BJ (cell line): ENCODE data around the gene CAV2. TPM values are rescaled to one million over a fixed set of nuclear protein-coding genes. Genes with fewer than 3 reads are reported as not detected.
"Not testable (repeated sequence)": the region's sequence is repeated elsewhere in the genome, so short reads cannot be mapped to it uniquely, and the experiment has no call there.

Source experiments
- CTCF ChIA-PET: fragments of 350-600 bp; formaldehyde crosslinking; extraction: SDS; loops from one replicate; lab custom pipeline; 2021; ENCODE audit warnings: antibody characterized with exemption, inconsistent platforms; lab: Yijun Ruan, JAX
- POLR2A ChIA-PET: fragments of 300-600 bp; sonication (Branson Sonifier 250); formaldehyde crosslinking; extraction: SDS; loops from one replicate; lab custom pipeline; 2021; ENCODE audit warnings: antibody characterized with exemption; lab: Charles Lee
- DNase-seq: peaks from one replicate; pipeline ENCODE4 v3.0.0-alpha.2; 2011; ENCODE audit warnings: low read depth
- H3K27me3 ChIP-seq: 2 replicates; pipeline ENCODE4 v1.6.0; 2011; ENCODE audit warnings: low read length; ENCODE audit not compliant: control insufficient read depth, insufficient read depth
- H3K36me3 ChIP-seq: 2 replicates; pipeline ENCODE4 v1.5.1; 2011; ENCODE audit warnings: low read length; ENCODE audit not compliant: control insufficient read depth, insufficient read depth
- H3K4me3 ChIP-seq: 2 replicates; pipeline ENCODE4 v1.5.1; 2011; ENCODE audit warnings: low read depth, mild to moderate bottlenecking, control low read depth, low read length
- polyA plus RNA-seq: library from polyadenylated mRNA; depleted of rRNA; stranded (reverse); fragments of >200 nt; gene quantifications from 2 replicates; pipeline ENCODE4 v1.2.3, GENCODE V29; 2011
- TF ChIP-seq, protein P1 (sequence below): IDR thresholded peaks from 2 replicates; pipeline ENCODE4 v1.5.1; 2011; ENCODE audit warnings: low read depth, mild to moderate bottlenecking, control low read depth, inconsistent platforms, low read length, moderate library complexity; ENCODE audit not compliant: insufficient read depth

CAV2 gene
- polyA plus RNA-seq, 1 experiment: 245 TPM

DNA sequence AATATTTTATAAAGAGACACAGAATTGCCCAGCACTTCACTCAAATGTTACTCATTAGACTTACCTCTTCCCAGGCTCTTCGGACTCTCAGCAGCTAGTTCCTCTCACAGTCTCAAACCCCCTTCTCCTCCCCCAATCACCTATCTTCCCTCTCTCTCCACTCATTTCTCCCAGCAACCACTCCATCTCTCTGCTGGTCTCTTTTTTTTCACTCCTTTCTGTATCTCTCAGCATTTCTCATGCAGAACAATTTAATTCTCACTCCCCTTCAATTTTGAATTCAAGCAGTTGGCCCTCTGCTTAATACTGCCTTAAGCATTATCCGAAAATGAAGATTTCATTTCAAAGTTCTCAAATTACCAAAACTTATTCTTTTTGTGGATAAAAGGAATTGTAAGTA lies 34.4 kb upstream of the CAV2 start:
- POLR2A ChIA-PET: no interaction called here
- H3K4me3 ChIP-seq: no peak overlapping the region
- TF ChIP-seq, protein P1, sequence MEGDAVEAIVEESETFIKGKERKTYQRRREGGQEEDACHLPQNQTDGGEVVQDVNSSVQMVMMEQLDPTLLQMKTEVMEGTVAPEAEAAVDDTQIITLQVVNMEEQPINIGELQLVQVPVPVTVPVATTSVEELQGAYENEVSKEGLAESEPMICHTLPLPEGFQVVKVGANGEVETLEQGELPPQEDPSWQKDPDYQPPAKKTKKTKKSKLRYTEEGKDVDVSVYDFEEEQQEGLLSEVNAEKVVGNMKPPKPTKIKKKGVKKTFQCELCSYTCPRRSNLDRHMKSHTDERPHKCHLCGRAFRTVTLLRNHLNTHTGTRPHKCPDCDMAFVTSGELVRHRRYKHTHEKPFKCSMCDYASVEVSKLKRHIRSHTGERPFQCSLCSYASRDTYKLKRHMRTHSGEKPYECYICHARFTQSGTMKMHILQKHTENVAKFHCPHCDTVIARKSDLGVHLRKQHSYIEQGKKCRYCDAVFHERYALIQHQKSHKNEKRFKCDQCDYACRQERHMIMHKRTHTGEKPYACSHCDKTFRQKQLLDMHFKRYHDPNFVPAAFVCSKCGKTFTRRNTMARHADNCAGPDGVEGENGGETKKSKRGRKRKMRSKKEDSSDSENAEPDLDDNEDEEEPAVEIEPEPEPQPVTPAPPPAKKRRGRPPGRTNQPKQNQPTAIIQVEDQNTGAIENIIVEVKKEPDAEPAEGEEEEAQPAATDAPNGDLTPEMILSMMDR: no peak
- no peaks in the 10 kb centered on the region for H3K36me3 ChIP-seq
- DNase-seq: no peak
- H3K27me3 ChIP-seq: no peaks in the 10 kb centered on the region
- CTCF ChIA-PET: no interaction called here

DNA sequence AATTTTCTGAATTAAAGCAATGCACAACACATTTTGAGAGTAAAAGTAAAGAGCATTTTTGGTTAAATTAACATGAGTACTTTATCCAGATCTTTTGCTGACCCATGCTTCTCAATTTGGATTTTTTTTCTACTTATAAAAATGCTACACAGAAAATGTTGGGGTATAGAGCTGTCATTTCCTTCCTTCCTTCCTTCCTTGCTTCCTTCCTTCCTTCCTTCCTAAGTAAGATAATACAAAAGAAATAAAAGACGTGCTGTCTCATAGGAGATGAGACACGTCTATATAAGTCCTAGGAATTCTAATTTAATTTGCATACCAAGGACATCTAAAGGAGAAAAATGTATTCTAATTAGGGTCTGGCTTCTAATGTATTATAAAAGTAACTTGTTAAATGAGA lies 31.0 kb upstream of the CAV2 start:
- TF ChIP-seq, protein P1: no peak
- Histone ChIP-seq H3K27me3 (no peaks in the 10 kb centered on the region), H3K36me3 (no peaks in the 10 kb centered on the region), H3K4me3 (no peak overlapping the region)
- POLR2A ChIA-PET: no interaction called here
- DNase-seq: no peak
- CTCF ChIA-PET: interaction anchor here (1.6 kb wide), 1 partner anchor 10 kb away, joined by 3 read pairs; no protein-coding TSS in a partner anchor

DNA sequence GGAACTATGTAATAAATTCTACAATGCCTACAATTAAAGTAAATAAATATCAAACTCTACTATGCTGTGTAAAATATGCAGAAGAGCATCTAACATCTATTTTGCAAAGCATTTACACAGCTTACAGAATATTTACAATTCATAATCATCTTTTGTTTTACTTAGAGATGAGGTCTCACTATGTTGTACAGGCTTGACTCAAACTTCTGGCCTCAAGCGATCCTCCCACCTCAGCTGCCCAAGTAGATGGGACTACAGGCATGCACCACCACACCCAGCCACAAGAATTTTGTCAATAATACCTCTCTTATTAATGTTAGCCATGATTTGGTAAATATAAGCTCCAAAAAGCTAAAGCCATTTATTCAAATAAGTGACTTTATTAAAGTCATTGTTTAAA lies 21.9 kb upstream of the CAV2 start:
- CTCF ChIA-PET: interaction anchor here (0.7 kb wide), 2 partner anchors 10 to 130 kb away, joined by 3 read pairs; no protein-coding TSS in a partner anchor
- DNase-seq: no peak
- POLR2A ChIA-PET: no interaction called here
- H3K36me3 ChIP-seq: no peaks in the 10 kb centered on the region
- H3K27me3 ChIP-seq: no peaks in the 10 kb centered on the region
- no peak overlapping the region for H3K4me3 ChIP-seq
- TF ChIP-seq, protein P1: no peak

DNA sequence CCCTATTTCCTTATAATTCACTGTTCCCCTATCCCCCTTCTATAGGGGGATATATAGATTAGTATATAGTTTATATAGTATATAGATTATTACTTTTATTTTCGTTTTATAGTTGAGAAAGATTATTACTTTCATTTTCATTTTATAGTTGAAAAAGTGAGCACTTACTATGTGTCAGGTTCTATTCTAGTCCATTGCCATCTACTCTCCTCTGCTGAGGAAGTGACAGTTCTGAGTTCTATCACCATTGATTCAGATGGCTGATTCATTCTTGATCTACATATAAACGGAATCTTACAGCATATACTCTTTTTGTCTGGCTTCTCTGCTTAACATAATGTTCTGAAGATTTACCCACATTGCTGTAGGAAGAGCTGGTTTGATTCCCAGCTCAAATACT lies 20.7 kb upstream of the CAV2 start:
- no peak for DNase-seq
- no peaks in the 10 kb centered on the region for H3K36me3 ChIP-seq
- no peak overlapping the region for H3K4me3 ChIP-seq
- ChIA-PET CTCF (no interaction called here), POLR2A (no interaction called here)
- H3K27me3 ChIP-seq: no peaks in the 10 kb centered on the region
- TF ChIP-seq, protein P1: no peak

DNA sequence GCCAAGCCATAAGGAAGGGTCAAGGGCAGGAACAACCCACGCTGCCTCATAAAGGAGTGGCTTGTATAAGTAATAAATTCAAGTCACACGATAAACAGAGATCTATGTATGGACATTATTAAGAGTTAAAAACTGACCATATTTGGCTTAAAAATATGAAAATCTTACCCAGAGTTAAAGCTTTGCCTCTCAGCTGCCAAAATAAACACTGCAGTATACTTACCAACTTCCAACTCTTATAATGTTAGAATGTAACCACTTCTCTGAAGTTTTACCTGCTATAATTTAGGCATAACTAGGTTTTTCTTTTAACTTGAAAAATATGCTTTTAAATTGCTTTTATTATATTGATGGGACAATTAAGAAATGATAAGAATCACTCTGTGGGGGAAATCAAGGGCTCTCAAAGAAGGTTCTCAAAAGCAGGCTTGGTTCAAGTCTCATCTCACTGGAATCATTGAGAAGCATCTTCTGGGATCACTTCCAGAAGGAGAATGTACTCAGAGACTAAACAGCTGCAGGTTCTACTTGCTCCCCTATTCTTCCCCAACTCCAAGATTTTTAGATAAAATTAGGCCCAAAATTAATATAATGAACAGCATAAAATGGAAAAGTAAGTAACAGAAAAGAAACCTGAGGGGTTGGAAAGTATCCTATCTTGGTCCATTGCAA lies 16.1 kb upstream of the CAV2 start:
- H3K36me3 ChIP-seq: no peaks in the 10 kb centered on the region
- no peak overlapping the region for H3K4me3 ChIP-seq
- TF ChIP-seq, protein P1: no peak
- no peak for DNase-seq
- CTCF ChIA-PET: interaction anchor here (0.8 kb wide), 1 partner anchor 12 kb away, joined by 3 read pairs; no protein-coding TSS in a partner anchor
- POLR2A ChIA-PET: no interaction called here
- H3K27me3 ChIP-seq: no peaks in the 10 kb centered on the region

DNA sequence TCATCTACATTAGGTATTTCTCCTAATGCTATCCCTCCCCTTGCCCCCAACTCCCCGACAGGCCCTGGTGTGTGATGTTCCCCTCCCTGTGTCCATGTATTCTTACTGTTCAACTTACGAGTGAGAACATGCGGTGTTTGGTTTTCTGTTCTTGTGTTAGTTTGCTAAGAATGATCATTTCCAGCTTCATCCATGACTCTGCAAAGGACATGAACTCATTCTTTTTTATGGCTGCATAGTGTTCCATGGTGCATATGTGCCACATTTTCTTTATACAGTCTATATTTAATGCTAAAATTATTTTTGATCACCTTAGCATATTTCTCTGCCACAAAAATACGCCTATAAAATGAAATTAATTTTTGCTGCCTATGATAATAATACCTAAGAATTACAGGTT lies 15.1 kb upstream of the CAV2 start:
- H3K27me3 ChIP-seq, DNase-seq, H3K4me3 ChIP-seq, H3K36me3 ChIP-seq, CTCF ChIA-PET, POLR2A ChIA-PET: not testable (repeated sequence)
